HG02798 (cell line): Measurements from ENCODE around the gene AATF.

ENCODE experiments used
- ATAC-seq: cut with Tn5 transposase; IDR thresholded peaks from one replicate; pipeline ENCODE4 v1.9.1; 2021; ENCODE audit warnings: mild to moderate bottlenecking; ENCODE audit not compliant: unreplicated experiment, poor library complexity

Gene AATF

DNA sequence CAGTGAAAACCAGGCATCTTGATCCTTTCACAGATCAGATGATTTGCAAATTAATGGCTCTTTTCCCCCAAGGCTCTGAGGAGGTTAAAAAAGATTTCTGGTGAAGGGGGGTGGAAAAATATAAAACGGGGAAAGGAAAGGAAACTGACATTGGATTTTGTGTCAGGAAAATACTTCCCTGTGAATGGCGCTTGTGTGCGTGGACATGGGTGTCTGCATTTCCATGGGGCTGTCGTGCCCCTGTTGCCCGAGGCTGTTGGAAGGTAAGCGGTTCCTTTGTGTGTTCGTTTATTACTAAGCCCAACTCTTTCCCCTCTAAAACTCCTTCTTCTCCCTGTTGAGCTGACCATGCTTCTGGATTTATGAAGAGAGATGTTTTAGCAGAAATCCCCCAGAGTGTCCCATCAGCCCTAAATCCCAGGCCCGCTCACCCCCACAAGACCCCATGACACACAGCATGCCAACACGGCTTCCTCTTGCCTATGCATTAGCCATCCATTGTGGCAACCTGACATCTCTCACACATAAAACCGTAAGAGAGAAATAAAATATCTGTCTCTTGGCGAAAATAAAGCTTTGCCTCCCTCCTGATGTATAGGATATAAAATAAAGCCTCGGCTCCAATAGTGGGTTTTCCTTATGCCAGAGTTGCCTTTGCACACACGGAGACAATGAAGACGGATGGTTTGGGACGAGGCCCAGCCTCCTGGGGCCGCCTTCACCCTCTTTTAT lies 18.7 kb upstream of the AATF start:
- ATAC-seq: no peak

DNA sequence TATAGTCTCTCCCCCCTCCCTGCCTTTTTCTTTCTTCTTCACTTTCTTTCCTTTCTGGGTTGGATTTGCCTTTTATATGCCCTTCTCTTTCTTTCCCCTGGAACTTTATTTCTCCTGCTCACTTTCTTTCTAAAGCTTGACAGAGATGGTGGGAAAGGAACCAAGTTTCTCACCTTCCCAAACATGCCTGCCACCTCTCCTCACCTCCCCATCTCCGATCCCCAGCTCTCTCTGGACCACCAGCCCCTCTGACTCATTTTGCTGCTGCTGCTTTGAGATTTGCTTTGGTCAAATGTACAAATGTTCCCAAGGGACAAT lies 18.2 kb upstream of the AATF start:
- ATAC-seq: no peak

DNA sequence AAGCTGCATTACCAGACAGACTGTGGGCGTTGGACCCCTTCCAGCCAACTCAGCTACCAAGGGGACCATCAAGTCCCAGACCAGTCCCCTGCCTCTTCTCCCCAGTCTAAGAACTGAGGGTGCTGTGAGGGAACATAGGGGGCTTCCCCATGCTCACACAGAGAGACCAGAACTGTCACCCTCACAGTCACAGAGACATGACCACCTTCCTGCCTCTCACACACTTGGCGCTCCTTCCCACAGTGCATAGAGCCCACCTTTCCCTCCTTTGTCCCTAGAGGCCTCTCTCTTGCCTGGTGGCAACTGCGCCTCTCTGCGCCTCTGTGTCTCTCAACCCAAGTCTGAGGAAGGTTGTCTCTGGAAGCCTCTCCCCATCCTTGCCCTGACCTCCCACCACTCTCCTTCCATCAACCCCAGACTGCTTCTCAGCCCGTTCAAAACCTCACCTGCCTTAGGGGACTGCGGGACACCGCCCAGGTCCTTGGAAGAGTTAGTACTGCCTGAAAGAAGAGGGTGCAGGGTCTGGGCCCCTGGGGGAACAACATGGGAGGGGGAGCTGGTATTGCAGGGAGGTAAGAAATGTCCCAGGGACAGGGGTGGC lies 17.6 kb upstream of the AATF start:
- ATAC-seq: no peak

DNA sequence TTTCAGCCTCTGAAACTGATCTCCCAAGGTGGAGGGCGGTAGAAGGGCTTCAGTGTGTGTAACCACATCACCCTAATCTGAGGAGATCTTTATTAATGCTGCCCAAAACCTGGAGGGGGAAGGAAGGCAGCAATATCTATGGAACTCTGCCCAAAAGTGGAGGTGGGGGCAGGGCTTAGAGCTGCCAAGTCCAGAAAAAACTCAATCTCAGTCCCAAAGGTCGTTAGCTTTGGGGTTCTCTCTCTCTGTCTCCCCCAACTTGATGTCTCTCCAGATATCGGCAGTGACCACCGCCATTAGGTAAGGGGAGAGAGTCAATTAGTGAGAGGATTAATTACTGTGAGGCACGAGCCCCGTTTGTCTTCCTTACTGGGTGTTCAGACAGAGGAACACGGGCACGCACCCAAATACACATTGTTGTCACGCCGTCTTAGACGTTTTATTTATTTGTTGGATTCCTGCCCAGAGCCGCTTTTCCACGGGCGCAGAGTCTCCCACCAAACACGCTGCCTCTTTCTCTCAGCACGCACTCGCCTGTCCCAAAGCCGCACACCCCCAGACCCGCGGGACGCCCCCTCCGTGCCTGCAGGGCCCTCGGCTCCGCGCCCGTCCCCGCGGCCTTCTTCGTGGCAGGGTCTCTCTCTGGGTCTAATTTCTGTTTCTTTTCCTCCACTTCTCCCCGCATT lies 16.9 kb upstream of the AATF start:
- no peak for ATAC-seq

DNA sequence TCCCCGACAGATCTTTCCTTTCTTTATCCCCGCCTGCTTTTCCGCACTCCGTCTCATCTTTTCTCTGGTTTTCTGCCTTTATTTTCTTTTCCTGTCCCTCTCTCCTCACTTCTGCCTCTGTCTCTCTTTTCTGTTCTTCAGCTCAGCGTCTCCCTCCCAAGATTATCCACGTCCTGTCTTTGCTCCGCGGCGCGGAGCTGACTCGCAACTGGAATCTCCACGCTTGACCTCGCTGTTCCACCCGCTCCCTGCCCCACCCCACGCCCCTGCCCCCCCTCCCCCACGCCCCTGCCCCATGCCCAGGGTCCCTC lies 16.4 kb upstream of the AATF start:
- ATAC-seq: no peak

DNA sequence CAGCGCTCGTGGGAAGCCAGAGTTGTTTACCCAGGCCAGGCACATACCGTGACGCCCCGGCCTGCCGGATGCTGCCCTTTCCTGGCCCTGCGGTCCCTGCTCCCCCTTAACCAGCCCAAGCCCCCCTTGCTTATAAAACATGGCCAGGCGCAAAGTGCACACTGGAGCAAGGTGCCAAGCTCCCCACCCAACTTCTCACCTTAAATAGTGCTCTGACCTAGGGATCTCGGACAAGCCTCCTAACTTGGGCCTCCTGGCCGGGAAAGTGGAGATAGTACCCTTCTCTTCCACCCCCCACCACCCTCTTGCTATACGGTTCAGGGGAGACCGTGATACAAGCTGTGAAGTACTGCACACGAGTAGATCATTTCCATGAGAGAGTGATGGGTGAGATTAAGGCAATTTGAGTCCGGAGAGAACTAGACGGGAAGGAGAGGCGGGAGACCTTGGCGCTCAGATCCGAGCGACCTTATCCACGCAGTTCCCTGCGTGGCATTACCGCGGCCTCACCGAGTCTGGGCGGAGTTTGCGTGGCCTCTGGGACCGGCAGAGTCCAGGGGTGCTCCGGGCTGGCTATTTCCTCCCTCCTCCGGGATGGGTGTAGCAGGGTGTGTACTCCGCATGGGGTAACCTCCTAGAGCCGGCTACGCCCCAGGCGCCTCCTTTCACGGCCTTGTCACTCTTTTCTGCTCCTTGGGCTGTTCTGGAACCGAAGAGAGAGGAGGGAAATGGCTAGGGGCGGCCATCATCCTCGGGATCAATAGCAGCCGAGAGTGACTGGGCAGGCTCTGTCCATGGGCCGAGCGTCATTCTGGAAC lies 15.9 kb upstream of the AATF start:
- ATAC-seq: no peak

DNA sequence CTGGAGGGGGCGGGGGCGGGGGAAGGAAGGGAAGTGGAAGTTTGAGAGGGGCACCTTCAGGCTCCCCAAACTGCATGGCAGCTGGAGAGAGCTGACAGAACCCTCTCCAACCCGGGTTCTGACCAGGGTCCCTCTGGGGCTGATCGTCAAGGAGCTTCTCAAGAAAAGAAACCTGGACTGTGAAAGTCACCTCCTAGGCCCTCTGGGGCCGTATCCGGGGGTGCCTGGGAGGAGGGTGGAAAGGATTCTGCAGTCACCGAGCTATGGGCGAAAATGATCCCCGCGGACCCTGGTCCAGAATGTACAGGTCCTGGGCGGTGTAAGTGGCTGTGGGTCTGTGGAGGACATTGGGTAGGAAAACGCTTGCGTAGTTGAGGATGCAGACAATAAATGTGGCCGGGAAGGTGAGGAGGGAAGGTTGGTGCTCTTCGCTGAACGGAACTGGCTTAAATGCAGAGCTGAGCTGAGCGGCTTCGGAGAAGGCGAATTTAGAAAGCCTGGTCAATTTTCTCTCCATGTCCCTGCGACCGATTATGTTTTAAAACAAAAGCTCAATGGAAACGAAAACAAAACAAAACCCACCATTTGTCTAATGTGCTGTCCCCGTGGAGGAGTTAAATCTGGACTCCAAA lies 15.1 kb upstream of the AATF start:
- ATAC-seq: no peak

DNA sequence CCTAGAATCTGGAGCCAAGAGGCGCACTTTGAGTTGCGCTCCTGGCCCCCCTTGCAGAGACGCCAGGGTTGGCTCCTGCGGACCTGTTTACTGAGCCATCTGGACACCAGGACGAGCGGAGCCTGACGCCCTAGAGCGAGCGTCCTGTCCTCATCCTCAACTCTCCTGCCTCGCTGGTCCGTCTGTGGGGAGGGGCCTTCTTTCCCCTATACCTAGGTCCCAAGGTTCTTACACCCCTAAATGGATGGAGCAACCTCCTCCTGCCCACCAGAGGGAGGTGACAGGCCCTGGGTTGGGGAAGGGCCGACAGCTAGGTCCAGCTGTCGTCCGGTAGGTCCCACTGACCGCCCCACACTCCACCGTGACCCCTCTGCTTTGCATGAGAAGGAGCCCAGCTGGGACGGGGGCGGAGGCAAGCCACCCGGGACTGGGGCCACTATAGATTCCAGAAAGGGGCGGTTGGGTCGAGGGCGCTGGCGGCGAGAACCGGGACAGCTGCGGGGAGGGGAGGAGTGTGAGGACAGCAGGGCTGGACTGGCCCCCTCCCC lies 14.5 kb upstream of the AATF start:
- ATAC-seq: no peak

DNA sequence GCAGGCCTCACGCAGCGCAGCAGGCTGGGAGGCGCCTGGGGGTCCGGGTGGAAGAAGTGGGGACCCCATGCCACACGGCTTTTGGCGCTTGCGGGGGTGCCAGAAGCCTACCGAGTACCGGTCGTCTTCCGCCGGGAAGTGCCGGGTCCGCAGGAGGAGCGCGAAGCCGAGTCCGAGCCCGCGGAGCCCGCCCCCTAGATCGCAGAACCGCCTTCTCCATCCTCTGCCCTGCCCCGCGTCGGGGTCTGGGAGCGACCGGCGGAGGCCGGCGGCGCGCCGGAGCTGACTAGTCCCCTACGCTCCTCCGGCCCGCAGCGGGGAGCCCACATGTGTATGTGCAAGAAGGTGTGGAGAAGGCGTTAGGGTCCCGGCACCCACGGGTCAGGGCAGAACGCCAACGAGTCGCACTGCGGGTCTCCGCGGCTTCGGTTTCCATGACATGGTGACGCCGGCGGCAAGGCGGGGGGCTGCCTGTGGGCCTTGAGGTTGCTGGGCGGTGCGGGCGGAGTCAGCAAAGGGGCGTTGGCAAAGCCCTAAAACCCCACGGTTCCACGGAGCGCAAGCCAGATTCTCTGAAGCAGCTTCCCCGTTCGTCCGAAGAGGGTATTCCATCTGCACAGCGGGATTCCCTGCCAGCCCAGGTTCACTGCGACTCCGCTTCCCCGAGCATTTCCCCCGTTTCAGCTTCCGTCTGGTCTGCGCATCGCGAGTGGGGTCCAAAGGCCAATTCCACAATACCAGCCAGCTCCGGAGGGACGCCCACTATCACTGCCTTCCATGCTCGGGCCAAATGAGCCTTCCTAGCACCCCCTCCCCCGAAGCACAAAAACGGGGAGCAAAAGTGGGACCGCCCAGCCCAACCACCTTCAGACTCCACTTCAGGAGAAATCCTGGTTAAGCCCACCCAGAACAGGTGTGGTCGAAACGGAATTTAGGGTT lies 13.8 kb upstream of the AATF start:
- no peak for ATAC-seq

DNA sequence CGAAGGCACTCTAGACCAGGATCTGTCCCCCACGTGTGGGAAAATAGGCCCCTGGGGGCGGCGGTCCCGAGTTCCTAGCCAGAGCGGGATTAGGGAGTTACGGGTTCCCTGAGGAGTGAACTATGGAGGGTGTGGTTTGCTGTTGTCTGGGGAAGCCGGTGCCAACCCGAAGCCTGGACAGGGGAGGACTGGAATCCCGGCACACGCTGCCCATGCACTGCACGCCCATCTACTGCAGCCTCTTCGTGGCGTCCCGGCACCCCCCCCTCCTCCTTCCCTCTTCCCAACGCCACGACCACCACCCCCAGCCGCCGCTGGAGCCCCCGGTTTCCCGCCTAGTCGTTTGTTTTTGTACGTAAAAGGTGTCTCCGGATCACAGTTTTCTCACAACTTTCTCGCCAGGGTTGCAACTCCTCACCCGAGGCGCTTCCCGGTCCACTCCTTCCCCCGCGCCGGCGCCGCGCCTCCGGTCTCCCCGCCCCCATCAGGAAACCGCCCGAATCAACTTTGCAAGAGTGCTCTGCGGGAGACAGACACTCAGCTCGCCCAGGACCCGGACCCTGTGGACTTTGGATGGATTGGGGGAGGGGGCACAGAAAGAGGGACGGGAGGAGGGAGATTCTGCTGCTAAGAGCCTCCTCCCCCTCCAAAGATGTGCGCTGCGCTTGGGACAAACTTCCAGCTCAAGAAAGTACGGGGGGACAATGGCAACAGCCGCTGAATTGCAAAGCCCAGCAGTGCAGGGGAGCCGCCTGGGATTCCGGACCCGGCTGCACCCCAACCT lies 12.9 kb upstream of the AATF start:
- ATAC-seq: no peak

DNA sequence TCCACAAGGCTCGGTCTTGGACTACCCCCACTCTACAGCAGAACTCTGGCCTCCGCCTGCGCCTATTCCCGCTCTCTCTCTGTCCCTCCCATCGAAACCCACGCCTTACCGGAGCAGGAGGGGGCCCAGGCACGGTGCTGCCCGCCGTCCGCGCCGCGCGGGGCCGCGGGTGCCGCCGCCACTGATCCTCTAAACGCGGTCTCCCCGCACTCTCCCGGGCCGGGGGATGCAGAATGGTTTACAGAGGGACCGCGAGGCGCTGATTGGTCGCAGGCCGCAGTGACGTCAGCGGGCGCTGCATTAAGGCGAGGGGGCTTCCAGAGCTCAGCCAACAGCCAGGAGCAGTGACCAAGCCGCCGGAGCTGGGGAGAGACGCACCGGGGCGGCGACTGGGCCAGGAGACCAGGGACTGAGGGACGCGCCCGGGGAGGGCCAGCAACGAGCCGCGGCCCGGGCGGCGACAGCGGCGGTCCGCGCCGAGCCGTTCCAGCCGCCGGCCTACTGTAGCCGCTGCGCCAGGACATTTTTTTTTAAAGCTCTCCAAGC lies 12.2 kb upstream of the AATF start:
- ATAC-seq: no peak

DNA sequence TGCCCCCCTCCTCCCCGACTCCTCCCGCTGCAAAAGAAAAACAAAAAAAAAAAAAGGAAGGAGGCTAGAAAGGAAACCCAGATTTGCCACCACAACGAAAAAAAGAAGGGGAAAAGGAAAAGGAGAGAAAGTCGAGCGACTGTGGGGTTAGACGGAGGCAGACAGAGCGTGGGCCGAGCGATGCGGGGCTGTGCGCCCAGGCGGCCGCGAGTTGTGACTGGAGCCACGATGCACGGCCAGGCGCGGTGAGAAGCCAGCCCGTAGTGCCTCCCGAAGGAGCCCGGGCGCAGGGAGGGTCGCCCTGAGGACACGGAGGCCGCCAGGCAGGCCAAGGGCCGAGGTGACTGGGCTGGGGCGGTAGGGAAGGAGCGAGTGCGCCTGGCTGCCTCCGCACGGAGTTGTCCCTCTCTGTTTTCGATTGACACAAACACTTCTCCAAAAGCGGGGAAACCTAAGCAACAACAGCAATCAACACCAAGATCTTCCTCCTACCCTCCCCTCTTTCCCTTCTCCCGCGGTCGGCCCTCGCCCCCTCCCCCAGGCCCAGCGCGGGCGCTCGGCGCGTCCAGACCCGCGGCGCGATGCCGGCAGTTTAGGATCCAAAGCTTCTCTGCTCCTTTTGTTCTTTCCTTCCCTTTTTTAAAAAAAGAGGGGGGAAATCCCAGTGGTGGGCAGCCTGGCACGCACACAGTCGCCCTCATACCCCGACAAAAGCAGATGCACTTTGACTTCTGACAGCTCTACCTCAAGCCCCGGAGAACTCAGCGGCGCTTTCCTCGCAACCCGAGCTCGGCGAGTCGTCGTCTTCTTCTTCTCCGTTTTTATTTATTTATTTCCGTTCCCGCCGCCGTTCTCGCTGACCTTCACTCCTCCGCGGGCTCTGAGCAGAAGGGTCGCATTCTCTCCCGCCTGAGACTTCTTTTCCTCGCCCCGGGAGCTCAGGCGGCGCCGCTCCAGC lies 11.5 kb upstream of the AATF start, which contains the start of gene LHX1:
Gene LHX1 (plus strand): TSS at position 475 of the 958 bp plus-strand sequence. CDS start 723 bp downstream, outside the sequence.
- no peak for ATAC-seq

DNA sequence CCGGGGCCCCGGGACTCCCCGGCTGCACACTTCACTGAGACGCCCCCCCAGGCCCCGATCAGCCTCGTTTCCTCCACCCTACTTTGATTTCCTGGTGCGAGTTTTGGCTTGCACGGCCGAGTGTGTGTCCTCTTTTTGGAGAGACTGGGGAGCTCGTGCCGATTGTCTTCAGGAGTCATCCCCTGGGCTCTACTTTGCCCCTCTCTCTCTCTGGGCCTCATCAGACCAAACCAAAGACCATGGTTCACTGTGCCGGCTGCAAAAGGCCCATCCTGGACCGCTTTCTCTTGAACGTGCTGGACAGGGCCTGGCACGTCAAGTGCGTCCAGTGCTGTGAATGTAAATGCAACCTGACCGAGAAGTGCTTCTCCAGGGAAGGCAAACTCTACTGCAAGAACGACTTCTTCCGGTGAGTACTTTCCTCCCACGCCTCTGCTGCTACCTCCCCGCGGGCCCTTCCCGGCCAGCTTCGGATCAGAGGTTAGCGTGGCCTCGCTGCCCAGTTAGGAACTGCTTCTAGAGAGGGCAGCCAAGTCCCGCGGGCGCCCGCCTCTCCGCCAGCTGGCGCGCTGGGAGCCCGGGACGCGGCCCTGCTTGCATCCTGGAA lies 10.7 kb upstream of the AATF start:
- no peak for ATAC-seq

DNA sequence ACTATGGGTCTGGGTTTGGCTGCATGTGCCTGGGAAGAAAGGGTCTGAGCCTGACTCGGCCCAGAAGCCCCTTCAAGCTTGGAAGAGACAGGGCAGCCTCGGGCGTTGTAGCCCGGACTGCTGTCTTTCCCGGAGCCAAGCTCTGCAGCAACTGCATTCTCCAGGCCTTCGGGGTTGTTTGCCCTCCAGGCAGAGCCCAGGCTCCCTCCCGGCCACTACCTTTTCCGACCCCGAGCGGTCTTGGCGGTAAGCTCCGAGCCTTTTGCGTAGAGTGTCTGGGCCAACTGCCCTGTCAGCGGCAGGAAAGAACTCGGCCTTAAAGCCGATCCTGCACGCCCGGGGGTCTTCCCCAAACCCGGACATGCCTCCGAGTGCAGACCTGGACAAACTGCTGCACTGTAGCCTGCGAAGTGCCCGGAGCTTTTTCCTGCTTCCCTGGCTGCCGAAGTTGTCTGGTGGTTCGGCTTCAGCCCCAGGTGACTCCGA lies 10.1 kb upstream of the AATF start:
- ATAC-seq: no peak

DNA sequence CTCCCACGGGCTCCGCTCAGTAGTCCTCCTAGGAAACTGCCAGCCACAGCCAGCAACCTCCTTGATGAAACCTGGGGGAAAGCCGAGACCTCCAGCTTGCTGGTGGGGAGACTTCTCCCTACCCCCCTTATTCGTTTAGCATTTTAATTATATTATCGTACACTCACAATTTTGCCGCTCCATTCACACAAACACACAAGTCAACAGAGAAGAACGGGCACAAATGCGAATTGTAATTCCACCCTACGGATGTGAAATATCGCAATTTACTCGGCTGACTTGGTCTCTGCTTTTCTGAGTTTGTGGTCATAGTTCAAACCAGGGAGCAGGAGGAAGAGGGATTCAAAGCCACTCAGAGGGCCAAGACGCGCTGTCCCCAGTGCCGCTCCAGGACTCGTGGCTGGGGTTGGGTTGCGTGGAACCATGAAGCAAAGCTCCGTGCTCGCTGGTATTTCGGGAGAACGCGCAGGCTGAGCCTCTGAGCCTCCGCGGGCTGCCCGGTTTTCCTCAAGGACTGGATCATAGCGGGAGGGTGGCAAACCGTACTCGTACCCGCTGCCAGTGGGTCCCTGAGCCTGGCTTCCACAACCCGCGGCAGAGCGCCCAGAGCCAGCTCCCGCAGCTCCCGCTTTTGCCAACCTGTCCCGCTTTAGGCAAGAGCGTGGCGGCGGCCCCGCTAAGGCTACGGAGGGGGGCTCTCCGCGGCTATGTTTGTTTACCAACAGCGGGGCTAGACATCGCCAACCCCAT lies 9.5 kb upstream of the AATF start:
- no peak for ATAC-seq

DNA sequence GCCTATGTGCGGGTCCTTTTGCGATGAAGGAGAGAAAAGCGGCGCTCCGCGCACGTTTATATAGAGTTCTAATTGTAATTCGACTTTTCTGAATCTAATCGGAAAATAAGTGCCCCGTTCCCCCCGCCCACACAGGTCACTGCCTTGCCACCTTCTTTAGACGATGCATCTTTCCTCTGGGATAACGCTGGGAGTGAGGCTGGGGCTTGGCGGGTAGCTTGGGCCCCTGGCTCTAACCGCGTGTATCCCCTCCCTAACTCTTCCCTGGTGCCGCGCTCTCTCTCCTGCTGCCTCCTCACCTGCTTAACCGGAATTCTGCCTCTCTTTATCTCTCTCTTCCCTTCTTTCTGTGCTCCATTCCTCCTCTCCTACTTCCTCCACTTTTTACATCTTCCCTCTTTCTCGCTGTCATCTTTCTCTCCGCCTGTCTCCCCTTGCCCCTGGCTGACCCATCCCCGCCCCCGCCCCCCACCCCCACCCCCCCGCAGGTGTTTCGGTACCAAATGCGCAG lies 8.9 kb upstream of the AATF start:
- no peak for ATAC-seq
